GM21619 (cell line): ENCODE data around the gene RPUSD4.
A peak's percentile ranks its signal among the peaks of the same experiment; 100 is the strongest.
"Not testable (repeated sequence)": the region's sequence is repeated elsewhere in the genome, so short reads cannot be mapped to it uniquely, and the experiment has no call there.

Source experiments
- ATAC-seq: cut with Tn5 transposase; IDR thresholded peaks from one replicate; pipeline ENCODE4 v1.9.1; 2021; ENCODE audit not compliant: unreplicated experiment

Gene RPUSD4

GRCh38 chr11:126211236-126212088 is at the start of gene RPUSD4, which contains the start of gene FAM118B:
RPUSD4 (minus strand) TSS chr11:126211650; CDS start chr11:126211638, 12 bp downstream.
FAM118B (plus strand) TSS chr11:126211782; CDS start chr11:126235002, 23,220 bp downstream.
- ATAC-seq, result peak; percentile 94

- ATAC-seq, result no peak
Measured at GRCh38 chr11:126257764-126258163, 46.3 kb upstream of the RPUSD4 start.

GRCh38 chr11:126257144-126257543 is 45.7 kb upstream of the RPUSD4 start:
- no peak for ATAC-seq

- no peak for ATAC-seq
Measured at GRCh38 chr11:126256216-126256615, 44.8 kb upstream of the RPUSD4 start.

- not testable (repeated sequence) for ATAC-seq
Measured at GRCh38 chr11:126255507-126255906, 44.1 kb upstream of the RPUSD4 start.

- no peak for ATAC-seq
Measured at GRCh38 chr11:126254819-126255218, 43.4 kb upstream of the RPUSD4 start.

GRCh38 chr11:126253265-126253664 is 41.8 kb upstream of the RPUSD4 start:
- ATAC-seq, result no peak

GRCh38 chr11:126246636-126247035 is 35.2 kb upstream of the RPUSD4 start:
- ATAC-seq, result no peak

- ATAC-seq, result no peak
Measured at GRCh38 chr11:126233391-126233790, 21.9 kb upstream of the RPUSD4 start.

GRCh38 chr11:126232683-126233082 is 21.2 kb upstream of the RPUSD4 start:
- no peak for ATAC-seq

- no peak for ATAC-seq
Measured at GRCh38 chr11:126231725-126232459, 20.4 kb upstream of the RPUSD4 start.

GRCh38 chr11:126229858-126230540 is 18.5 kb upstream of the RPUSD4 start:
- ATAC-seq, result no peak

- ATAC-seq, result no peak
Measured at GRCh38 chr11:126226334-126227084, 15.1 kb upstream of the RPUSD4 start.

GRCh38 chr11:126225295-126225665 is 13.8 kb upstream of the RPUSD4 start:
- ATAC-seq, result no peak

- no peak for ATAC-seq
Measured at GRCh38 chr11:126224647-126225294, 13.3 kb upstream of the RPUSD4 start.

GRCh38 chr11:126219547-126219946 is 8.1 kb upstream of the RPUSD4 start:
- no peak for ATAC-seq

GRCh38 chr11:126217491-126217890 is 6.0 kb upstream of the RPUSD4 start:
- ATAC-seq, result no peak

GRCh38 chr11:126216526-126217305 is 5.3 kb upstream of the RPUSD4 start:
- no peak for ATAC-seq

- ATAC-seq, result no peak
Measured at GRCh38 chr11:126214841-126215240, 3.4 kb upstream of the RPUSD4 start.
